GM19395 (cell line): ENCODE measurements around the gene MYEF2.

Experiments
- ATAC-seq: cut with Tn5 transposase; IDR thresholded peaks from one replicate; pipeline ENCODE4 v1.9.1; 2021; ENCODE audit warnings: mild to moderate bottlenecking, moderate library complexity; ENCODE audit not compliant: unreplicated experiment

The MYEF2 gene

DNA sequence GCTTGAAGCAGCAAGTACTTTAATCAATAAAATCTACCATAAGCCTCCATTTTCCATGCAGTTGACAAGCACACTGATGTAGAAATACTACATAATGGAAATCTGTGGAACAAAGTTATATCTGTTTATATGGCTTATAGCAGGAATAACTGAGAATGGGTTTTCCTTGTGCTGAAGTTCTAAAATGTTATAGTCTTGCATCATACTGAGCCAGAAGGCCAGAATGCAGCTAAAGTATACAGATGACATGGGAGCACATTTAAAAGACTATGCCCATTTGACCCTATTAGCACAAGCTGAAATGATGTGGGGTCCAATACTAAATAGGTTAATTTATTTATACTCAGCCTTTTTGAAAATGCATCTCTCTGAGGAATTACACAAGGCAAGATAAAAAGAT is 32.2 kb downstream of the MYEF2 start:
- no peak for ATAC-seq

DNA sequence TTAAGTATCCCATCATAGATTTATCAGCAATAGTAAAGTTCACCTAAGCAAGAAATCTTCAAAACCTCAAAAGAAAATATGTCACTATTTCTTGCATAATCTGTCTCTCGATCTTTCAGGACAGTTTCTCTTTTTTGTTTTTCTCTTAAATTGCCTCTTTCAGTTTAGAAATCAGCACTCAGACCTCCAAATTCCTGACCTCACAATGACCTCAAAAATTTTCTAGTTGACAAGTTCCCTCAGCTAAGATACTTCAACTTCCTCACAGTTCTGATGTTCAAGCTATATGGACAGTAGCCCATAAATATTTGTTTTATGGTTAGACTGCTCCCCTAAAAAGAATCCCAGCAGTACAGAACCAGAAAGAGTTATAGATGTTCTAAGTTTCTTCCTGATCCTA is 33.2 kb downstream of the MYEF2 start:
- peak; percentile 87 for ATAC-seq

GRCh38 chr15:48143856-48144255 is 34.2 kb downstream of the MYEF2 start:
- ATAC-seq = no peak

DNA sequence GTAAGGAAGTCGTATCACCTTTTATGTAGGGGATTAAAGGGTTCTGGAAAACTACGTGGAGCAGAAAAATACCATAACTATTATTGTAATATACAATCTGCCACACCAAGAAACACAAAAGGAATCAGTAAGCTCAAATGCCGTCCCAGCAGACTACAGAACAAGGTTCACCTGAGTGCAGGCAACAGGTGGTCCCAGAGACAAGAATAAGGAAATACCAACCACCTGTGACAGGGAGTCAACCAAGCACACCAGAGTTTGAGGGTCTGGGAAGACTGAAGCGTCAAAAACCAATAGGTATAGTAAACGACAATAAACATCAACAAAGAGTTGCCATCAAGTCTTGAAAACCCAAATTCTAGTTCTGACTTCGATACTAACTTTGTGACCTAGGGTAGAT is 45.2 kb downstream of the MYEF2 start:
- no peak for ATAC-seq

GRCh38 chr15:48131324-48131723 is 46.8 kb downstream of the MYEF2 start:
- no peak for ATAC-seq

- no peak for ATAC-seq
Observed at GRCh38 chr15:48126667-48127355, 51.3 kb downstream of the MYEF2 start.

- ATAC-seq = no peak
Observed at GRCh38 chr15:48121849-48122248, 56.2 kb downstream of the MYEF2 start.

DNA sequence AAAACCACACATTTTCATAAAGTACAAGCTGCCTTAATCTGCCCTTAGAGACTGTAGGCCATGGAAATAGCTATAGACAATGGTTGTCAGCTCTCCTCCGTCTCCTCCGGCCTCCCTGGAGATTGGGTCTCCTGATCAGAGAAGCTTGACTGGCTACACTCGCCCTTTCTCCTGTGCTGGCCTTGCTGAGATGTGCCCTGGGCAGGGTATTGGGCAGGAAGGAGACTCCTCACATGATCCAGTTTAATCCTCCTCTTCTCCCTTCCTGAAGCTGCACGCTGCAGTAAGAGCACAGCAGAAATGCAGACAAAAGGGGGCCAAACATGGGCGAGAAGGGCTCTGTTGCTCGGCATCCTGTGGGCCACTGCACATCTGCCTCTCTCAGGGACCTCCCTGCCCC is 57.4 kb downstream of the MYEF2 start, which contains the start of gene SLC24A5:
TSS of gene SLC24A5 (plus strand) at position 246 of the 400 bp plus-strand sequence. CDS start at position 301, 55 bp downstream.
- no peak for ATAC-seq

DNA sequence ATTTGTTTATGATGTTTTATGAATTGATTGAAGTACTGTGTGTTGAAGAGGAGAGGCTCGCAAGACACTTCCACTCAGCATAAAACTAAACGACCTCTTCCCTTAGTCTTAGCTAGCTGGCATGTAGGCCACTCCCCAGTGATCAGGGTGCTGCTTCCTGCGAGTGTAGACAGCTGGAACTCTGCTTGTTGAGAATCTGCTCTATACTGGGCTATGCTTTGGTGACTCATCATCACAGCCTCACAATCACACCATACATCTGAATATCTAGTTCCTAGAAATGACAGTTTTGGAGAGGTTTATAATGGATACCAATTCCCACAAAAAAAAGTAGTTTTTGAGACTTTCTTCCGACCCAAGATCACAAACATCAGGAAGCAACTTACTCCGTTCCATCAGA is 58.8 kb downstream of the MYEF2 start:
- ATAC-seq = no peak

- no peak for ATAC-seq
Observed at GRCh38 chr15:48112242-48112641, 65.9 kb downstream of the MYEF2 start.

- no peak for ATAC-seq
Observed at GRCh38 chr15:48109856-48110531, 68.1 kb downstream of the MYEF2 start.

- ATAC-seq = no peak
Observed at GRCh38 chr15:48109212-48109611, 68.9 kb downstream of the MYEF2 start.

- ATAC-seq = no peak
Observed at GRCh38 chr15:48105936-48106335, 72.2 kb downstream of the MYEF2 start.

DNA sequence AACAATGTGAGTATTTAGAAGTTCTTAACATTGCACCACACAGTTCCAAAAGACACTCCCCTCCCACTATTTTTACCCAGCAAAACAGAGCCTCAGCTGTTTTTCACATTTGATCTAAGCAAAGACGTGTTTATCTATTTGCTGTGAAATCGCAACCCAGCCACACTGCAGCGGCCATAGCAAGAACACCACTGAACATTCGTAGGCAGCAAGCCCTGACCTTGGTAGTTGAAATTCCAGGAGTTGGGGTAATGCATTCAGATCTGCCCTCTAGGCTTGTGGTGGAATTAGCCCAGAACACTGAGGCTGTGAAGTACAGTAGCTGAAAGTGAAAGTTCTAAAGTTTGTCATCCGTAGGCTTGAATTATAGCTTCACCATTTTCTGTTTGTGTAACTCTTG is 74.4 kb downstream of the MYEF2 start:
- no peak for ATAC-seq

GRCh38 chr15:48102167-48102566 is 75.9 kb downstream of the MYEF2 start:
- no peak for ATAC-seq

- ATAC-seq = no peak
Observed at GRCh38 chr15:48101376-48101961, 76.6 kb downstream of the MYEF2 start.

- ATAC-seq = no peak
Observed at GRCh38 chr15:48097264-48097663, 80.8 kb downstream of the MYEF2 start.

GRCh38 chr15:48096813-48097212 is 81.3 kb downstream of the MYEF2 start:
- ATAC-seq = peak; percentile 41

- peak; percentile 71 for ATAC-seq
Observed at GRCh38 chr15:48096355-48096786, 81.7 kb downstream of the MYEF2 start.

DNA sequence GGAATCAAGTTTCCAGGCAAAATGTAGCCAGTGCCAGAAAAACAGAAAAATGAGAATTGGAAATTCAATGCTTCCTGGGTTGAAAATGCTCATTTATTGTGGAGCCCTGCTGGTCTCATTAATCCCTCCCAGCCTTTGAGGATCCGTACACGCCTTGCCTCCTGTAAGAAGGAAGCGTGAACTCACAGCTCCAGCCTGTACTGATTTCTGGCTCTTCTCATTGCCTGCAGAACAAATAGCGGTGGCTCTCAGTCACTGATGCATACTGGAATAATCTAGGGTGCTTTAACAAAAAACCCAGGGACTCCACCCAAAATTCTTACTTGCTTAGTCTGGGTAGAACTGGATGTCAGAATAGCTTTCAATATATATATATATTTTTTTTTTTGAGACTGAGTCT is 86.6 kb downstream of the MYEF2 start:
- no peak for ATAC-seq

DNA sequence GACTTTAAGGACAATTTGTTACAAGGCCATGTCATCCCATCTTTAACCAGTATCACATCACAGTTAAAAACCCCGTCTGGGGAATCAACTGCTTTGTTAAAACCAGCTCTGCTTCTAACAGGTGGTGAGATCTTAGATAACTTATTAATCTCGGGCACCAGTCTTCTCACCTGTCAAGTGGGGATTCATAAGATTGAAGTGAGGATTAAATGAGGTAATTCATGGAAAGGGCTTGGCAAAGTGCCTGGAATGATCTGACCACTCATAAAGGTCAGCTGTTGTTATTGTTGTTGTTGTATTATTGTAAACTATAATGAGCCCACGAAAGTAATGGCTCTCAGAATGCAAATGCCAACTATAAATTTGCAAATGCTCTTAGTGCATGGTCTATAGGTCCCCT is 87.4 kb downstream of the MYEF2 start:
- ATAC-seq = no peak

DNA sequence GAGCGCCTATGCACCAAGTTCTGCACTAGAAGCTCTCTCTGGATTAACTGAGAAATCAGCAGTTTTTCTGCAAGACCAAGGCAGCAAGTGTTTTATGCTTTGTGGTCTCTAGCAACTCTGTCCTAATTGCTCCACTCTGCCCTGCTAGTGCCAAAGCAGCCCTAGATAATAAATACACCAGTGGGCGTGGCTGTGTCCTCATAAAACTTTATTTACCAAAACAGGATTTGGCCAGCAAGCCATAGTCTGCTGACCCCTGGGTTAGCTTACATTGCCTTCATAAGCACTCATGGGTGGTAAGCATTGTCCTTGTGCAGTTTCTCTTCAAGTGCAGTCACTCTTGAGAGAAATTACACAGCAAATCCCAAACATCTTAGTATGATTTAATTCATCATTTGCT is 88.0 kb downstream of the MYEF2 start:
- no peak for ATAC-seq
